ENCODE measurements around the gene PCDHA4.
"Not testable (repeated sequence)": the region's sequence is repeated elsewhere in the genome, so short reads cannot be mapped to it uniquely, and the experiment has no call there.

PCDHA4 gene

GRCh38 chr5:140806834-140807775, at the start of gene PCDHA4:
TSS of gene PCDHA4 (plus strand) at chr5:140807068.
- CTCF ChIA-PET, result interaction anchor here (1.2 kb wide), 1 partner anchor 14 kb away, joined by 3 read pairs; the partner anchor contains the start of gene PCDHA5
- TF ChIP-seq L3MBTL2 (conservative IDR thresholded peaks at IDR 0.05) (no peak), FOXM1 (IDR thresholded peaks at IDR 0.05; ENCODE audit: borderline replicate concordance) (no peak), ARNT (IDR thresholded peaks at IDR 0.05) (no peak), SP1 (IDR thresholded peaks at IDR 0.05) (no peak), ELF4 (IDR thresholded peaks at IDR 0.05) (no peak), LEF1 (IDR thresholded peaks at IDR 0.05; ENCODE audit: borderline replicate concordance) (no peak), NFRKB (IDR thresholded peaks at IDR 0.05) (no peak), BHLHE40 (IDR thresholded peaks at IDR 0.05; ENCODE audit: borderline replicate concordance) (no peak), FOXA1 (IDR thresholded peaks at IDR 0.05) (no peak), FOXK2 (IDR thresholded peaks at IDR 0.05) (no peak), SUZ12 (IDR thresholded peaks at IDR 0.05) (no peak), ZNF384 (IDR thresholded peaks at IDR 0.05) (no peak), CTBP1 (IDR thresholded peaks at IDR 0.05; ENCODE audit: borderline replicate concordance) (no peak), TARDBP (IDR thresholded peaks at IDR 0.05) (no peak), HDGF (IDR thresholded peaks at IDR 0.05; ENCODE audit: borderline replicate concordance) (no peak)
- TF ChIP-seq, protein P1, sequence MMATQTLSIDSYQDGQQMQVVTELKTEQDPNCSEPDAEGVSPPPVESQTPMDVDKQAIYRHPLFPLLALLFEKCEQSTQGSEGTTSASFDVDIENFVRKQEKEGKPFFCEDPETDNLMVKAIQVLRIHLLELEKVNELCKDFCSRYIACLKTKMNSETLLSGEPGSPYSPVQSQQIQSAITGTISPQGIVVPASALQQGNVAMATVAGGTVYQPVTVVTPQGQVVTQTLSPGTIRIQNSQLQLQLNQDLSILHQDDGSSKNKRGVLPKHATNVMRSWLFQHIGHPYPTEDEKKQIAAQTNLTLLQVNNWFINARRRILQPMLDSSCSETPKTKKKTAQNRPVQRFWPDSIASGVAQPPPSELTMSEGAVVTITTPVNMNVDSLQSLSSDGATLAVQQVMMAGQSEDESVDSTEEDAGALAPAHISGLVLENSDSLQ (IDR thresholded peaks at IDR 0.05), result no peak
- DNase-seq (ENCODE audit: extremely low spot score), result no peak
- POLR2A ChIA-PET, result no interaction called here

- CTCF ChIA-PET, result no interaction called here
- POLR2A ChIA-PET, result no interaction called here
- TF ChIP-seq, protein P1 (IDR thresholded peaks at IDR 0.05), result no peak
- TF ChIP-seq CTBP1 (IDR thresholded peaks at IDR 0.05; ENCODE audit: borderline replicate concordance) (no peak), ZNF384 (IDR thresholded peaks at IDR 0.05) (no peak), ELF4 (IDR thresholded peaks at IDR 0.05) (no peak), L3MBTL2 (conservative IDR thresholded peaks at IDR 0.05) (no peak), FOXK2 (IDR thresholded peaks at IDR 0.05) (no peak), FOXM1 (IDR thresholded peaks at IDR 0.05; ENCODE audit: borderline replicate concordance) (no peak), SUZ12 (IDR thresholded peaks at IDR 0.05) (no peak), FOXA1 (IDR thresholded peaks at IDR 0.05) (no peak), LEF1 (IDR thresholded peaks at IDR 0.05; ENCODE audit: borderline replicate concordance) (no peak), HDGF (IDR thresholded peaks at IDR 0.05; ENCODE audit: borderline replicate concordance) (no peak), SP1 (IDR thresholded peaks at IDR 0.05) (no peak), TARDBP (IDR thresholded peaks at IDR 0.05) (no peak), BHLHE40 (IDR thresholded peaks at IDR 0.05; ENCODE audit: borderline replicate concordance) (no peak)
- DNase-seq (ENCODE audit: extremely low spot score), result no peak
Measured at GRCh38 chr5:140764177-140764973, 42.5 kb upstream of the PCDHA4 start.

DNA sequence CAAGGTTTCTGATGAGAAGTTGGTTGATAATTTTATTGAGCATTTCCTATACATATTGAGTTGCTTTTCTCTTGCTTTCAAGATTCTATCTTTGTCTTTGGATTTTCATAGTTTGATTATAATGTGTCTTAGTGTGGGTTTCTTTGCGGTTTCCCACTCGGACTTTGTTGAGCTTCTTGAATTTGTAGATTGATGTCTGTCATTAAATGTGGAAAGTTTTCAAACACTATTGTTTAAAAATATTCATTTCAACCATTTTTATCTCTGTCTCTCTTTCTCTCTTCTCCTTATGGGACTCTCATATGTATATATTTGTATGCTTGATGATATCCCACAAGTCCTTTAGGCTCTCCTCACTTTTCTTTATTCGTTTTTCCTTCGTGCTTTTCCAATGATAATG, 39.4 kb upstream of the PCDHA4 start:
- no peak for TF ChIP-seq L3MBTL2 (conservative IDR thresholded peaks at IDR 0.05)
- TF ChIP-seq FOXM1 (IDR thresholded peaks at IDR 0.05; ENCODE audit: borderline replicate concordance), result no peak
- TF ChIP-seq SP1 (IDR thresholded peaks at IDR 0.05), result no peak
- no peak for TF ChIP-seq SUZ12 (IDR thresholded peaks at IDR 0.05)
- no peak for TF ChIP-seq ZNF384 (IDR thresholded peaks at IDR 0.05)
- TF ChIP-seq ELF4 (IDR thresholded peaks at IDR 0.05), result no peak
- TF ChIP-seq HDGF (IDR thresholded peaks at IDR 0.05; ENCODE audit: borderline replicate concordance), result no peak
- TF ChIP-seq FOXA1 (IDR thresholded peaks at IDR 0.05), result no peak
- TF ChIP-seq LEF1 (IDR thresholded peaks at IDR 0.05; ENCODE audit: borderline replicate concordance), result no peak
- TF ChIP-seq FOXK2 (IDR thresholded peaks at IDR 0.05), result no peak
- no peak for TF ChIP-seq NFRKB (IDR thresholded peaks at IDR 0.05)
- TF ChIP-seq TARDBP (IDR thresholded peaks at IDR 0.05), result no peak
- no peak for TF ChIP-seq CTBP1 (IDR thresholded peaks at IDR 0.05; ENCODE audit: borderline replicate concordance)
- no peak for TF ChIP-seq BHLHE40 (IDR thresholded peaks at IDR 0.05; ENCODE audit: borderline replicate concordance)
- TF ChIP-seq, protein P1 (IDR thresholded peaks at IDR 0.05), result no peak
- TF ChIP-seq ARNT (IDR thresholded peaks at IDR 0.05), result no peak
- ChIA-PET POLR2A (no interaction called here), CTCF (no interaction called here)
- no peak for DNase-seq (ENCODE audit: extremely low spot score)

DNA sequence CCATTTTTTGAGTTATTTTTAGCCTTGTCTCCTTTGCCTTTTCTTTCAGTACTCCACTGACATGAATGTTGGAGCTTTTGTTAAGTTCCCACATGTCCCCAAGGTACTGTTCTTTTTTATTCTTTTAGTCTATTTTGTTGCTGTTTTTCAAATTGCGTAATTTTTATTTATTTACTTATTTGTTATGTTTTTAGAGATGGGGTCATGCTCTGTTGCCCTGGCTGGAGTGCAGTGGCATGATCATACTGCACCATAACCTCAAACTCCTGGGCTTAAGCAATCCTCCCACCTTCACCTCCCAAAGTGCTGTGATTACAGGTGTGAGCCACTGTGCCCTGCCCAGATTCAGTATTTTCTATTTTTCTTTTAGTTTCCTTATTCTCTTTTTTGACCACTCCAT, 26.4 kb upstream of the PCDHA4 start:
- ChIA-PET POLR2A (no interaction called here), CTCF (no interaction called here)
- no peak for TF ChIP-seq SUZ12 (IDR thresholded peaks at IDR 0.05)
- TF ChIP-seq LEF1 (IDR thresholded peaks at IDR 0.05; ENCODE audit: borderline replicate concordance), result no peak
- TF ChIP-seq HDGF (IDR thresholded peaks at IDR 0.05; ENCODE audit: borderline replicate concordance), result no peak
- DNase-seq (ENCODE audit: extremely low spot score), result no peak

DNA sequence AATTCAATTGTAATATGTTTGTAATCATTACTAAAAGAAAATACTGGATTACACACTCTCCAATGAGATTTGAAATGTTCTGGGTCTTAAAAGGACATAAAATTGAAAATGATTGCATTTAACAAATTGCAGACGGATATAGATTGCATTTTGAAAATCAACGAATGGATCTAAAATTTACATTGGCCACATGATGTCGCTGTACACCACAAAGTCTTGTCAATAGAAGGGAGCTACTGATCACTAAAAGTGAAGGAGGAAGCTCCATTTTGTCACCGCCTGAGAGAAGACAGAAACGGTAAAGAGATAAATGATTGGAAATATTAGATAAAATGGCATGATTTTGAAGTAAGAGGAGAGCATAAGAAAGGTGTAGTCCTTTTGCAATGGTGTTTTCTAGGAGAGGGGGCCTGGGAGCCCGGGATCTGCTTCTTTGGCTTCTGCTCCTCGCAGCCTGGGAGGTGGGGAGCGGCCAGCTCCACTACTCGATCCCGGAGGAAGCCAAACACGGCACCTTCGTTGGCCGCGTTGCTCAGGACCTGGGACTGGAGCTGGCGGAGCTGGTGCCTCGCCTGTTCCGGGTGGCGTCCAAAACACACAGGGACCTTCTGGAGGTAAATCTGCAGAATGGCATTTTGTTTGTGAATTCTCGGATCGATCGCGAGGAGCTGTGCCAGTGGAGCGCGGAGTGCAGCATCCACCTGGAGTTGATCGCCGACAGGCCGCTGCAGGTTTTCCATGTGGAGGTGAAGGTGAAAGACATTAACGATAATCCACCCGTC, 20.8 kb upstream of the PCDHA4 start, which contains the start of gene PCDHA1:
PCDHA1 (plus strand) TSS at position 236 of the 782 bp plus-strand sequence.
- no peak for TF ChIP-seq FOXK2 (IDR thresholded peaks at IDR 0.05)
- TF ChIP-seq BHLHE40 (IDR thresholded peaks at IDR 0.05; ENCODE audit: borderline replicate concordance), result no peak
- TF ChIP-seq FOXM1 (IDR thresholded peaks at IDR 0.05; ENCODE audit: borderline replicate concordance), result no peak
- TF ChIP-seq CTBP1 (IDR thresholded peaks at IDR 0.05; ENCODE audit: borderline replicate concordance), result no peak
- TF ChIP-seq, protein P1 (IDR thresholded peaks at IDR 0.05), result peak; percentile 36; the same call in 1 of the 2 replicates
- POLR2A ChIA-PET, result no interaction called here
- DNase-seq (ENCODE audit: extremely low spot score), result peak; percentile 9
- CTCF ChIA-PET, result interaction anchor here (0.5 to 1.8 kb wide), 3 partner anchors 56 to 336 kb away, joined by 3 to 5 read pairs (median 3); partner anchors contain the start of gene PCDHA11

GRCh38 chr5:140787422-140787821, 19.4 kb upstream of the PCDHA4 start:
- POLR2A ChIA-PET, CTCF ChIA-PET: not testable (repeated sequence)

DNA sequence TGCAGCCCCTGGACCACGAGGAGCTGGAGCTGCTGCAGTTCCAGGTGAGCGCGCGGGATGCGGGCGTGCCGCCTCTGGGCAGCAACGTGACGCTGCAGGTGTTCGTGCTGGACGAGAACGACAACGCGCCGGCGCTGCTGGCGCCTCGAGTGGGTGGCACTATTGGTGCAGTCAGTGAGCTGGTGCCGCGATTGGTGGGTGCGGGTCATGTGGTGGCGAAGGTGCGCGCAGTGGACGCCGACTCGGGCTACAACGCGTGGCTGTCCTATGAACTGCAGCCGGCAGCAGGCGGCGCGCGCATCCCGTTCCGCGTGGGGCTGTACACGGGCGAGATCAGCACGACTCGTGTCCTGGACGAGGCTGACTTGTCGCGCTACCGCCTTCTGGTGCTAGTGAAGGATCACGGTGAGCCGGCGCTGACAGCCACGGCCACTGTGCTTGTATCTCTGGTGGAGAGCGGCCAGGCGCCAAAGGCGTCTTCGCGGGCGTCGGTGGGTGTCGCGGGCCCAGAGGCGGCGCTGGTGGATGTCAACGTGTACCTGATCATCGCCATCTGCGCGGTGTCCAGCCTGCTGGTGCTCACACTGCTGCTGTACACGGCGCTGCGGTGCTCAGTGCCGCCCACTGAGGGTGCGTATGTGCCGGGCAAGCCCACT, 18.9 kb upstream of the PCDHA4 start:
- CTCF ChIA-PET; DNase-seq (ENCODE audit: extremely low spot score); POLR2A ChIA-PET: not testable (repeated sequence)

More at GRCh38 chr5:140787422-140787821, 19.4 kb upstream of the PCDHA4 start:
- not testable (repeated sequence) for DNase-seq (ENCODE audit: extremely low spot score)
